Parathyroid adenoma (tissue), 2 donors: ENCODE measurements around the gene KCNIP3.

Source experiments
- H2AFZ ChIP-seq: fragments of 300-600 bp; sonication (generic); one replicate; pipeline ENCODE4 v1.7.0; 2017; ENCODE audit warnings: antibody characterized with exemption, mild to moderate bottlenecking
- H3K27ac ChIP-seq: fragments of 300-600 bp; sonication (generic); one replicate; pipeline ENCODE4 v1.7.0; 2017
- H3K27me3 ChIP-seq: fragments of 300-600 bp; sonication (generic); one replicate; pipeline ENCODE4 v1.7.0; 2017; ENCODE audit warnings: low read length; ENCODE audit not compliant: control insufficient read depth, insufficient read depth
- H3K36me3 ChIP-seq: fragments of 300-600 bp; sonication (generic); one replicate; pipeline ENCODE4 v1.7.0; 2017; ENCODE audit warnings: low read length; ENCODE audit not compliant: control insufficient read depth, insufficient read depth
- H3K4me1 ChIP-seq: fragments of 300-600 bp; sonication (generic); one replicate; pipeline ENCODE4 v1.7.0; 2017; ENCODE audit warnings: control low read depth
- H3K4me2 ChIP-seq: fragments of 300-600 bp; sonication (generic); one replicate; pipeline ENCODE4 v1.7.0; 2017; ENCODE audit warnings: low read length
- H3K4me3 ChIP-seq: fragments of 300-600 bp; sonication (generic); one replicate; pipeline ENCODE4 v1.7.0; 2017; ENCODE audit warnings: low read depth, low read length
- H3K79me2 ChIP-seq: fragments of 300-600 bp; sonication (generic); one replicate; pipeline ENCODE4 v1.7.0; 2017; ENCODE audit warnings: control low read depth
- H3K9ac ChIP-seq: fragments of 300-600 bp; sonication (generic); one replicate; pipeline ENCODE4 v1.7.0; 2017; ENCODE audit warnings: mild to moderate bottlenecking
- H3K9me3 ChIP-seq: fragments of 300-600 bp; sonication (generic); one replicate; pipeline ENCODE4 v1.7.0; 2017; ENCODE audit warnings: low read length; ENCODE audit not compliant: control insufficient read depth
- TF ChIP-seq, protein P1 (sequence below): fragments of 300-600 bp; sonication (generic); IDR thresholded peaks from one replicate; pipeline ENCODE4 v1.7.0; 2017; ENCODE audit warnings: antibody characterized with exemption, mild to moderate bottlenecking
- donor health status: primary hyperparathyroidism.

Gene KCNIP3

GRCh38 chr2:95316466-95317122, 19.4 kb downstream of the KCNIP3 start:
- Histone ChIP-seq H3K9ac (no peak overlapping the region), H3K27me3 (no peaks in the 10 kb centered on the region), H3K79me2 (no peaks in the 10 kb centered on the region)

GRCh38 chr2:95317123-95317500, 20.0 kb downstream of the KCNIP3 start:
- Histone ChIP-seq H3K27me3 (no peaks in the 10 kb centered on the region), H3K36me3 (no peaks in the 10 kb centered on the region), H3K4me3 (no peak overlapping the region), H3K79me2 (no peaks in the 10 kb centered on the region), H3K9me3 (no peaks in the 10 kb centered on the region), H3K27ac (no peak overlapping the region), H3K9ac (no peak overlapping the region), H3K4me1 (peaks cover 4% of the 10 kb centered on the region), H2AFZ (no peak overlapping the region), H3K4me2 (no peak overlapping the region)
- TF ChIP-seq, protein P1, sequence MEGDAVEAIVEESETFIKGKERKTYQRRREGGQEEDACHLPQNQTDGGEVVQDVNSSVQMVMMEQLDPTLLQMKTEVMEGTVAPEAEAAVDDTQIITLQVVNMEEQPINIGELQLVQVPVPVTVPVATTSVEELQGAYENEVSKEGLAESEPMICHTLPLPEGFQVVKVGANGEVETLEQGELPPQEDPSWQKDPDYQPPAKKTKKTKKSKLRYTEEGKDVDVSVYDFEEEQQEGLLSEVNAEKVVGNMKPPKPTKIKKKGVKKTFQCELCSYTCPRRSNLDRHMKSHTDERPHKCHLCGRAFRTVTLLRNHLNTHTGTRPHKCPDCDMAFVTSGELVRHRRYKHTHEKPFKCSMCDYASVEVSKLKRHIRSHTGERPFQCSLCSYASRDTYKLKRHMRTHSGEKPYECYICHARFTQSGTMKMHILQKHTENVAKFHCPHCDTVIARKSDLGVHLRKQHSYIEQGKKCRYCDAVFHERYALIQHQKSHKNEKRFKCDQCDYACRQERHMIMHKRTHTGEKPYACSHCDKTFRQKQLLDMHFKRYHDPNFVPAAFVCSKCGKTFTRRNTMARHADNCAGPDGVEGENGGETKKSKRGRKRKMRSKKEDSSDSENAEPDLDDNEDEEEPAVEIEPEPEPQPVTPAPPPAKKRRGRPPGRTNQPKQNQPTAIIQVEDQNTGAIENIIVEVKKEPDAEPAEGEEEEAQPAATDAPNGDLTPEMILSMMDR: peak; percentile 0

More at GRCh38 chr2:95316466-95317122, 19.4 kb downstream of the KCNIP3 start:
- Histone ChIP-seq H3K27ac (no peak overlapping the region), H3K4me1 (peaks cover 4% of the 10 kb centered on the region), H2AFZ (no peak overlapping the region), H3K36me3 (no peaks in the 10 kb centered on the region), H3K9me3 (no peaks in the 10 kb centered on the region), H3K4me2 (no peak overlapping the region), H3K4me3 (no peak overlapping the region)
- TF ChIP-seq, protein P1: no peak

DNA sequence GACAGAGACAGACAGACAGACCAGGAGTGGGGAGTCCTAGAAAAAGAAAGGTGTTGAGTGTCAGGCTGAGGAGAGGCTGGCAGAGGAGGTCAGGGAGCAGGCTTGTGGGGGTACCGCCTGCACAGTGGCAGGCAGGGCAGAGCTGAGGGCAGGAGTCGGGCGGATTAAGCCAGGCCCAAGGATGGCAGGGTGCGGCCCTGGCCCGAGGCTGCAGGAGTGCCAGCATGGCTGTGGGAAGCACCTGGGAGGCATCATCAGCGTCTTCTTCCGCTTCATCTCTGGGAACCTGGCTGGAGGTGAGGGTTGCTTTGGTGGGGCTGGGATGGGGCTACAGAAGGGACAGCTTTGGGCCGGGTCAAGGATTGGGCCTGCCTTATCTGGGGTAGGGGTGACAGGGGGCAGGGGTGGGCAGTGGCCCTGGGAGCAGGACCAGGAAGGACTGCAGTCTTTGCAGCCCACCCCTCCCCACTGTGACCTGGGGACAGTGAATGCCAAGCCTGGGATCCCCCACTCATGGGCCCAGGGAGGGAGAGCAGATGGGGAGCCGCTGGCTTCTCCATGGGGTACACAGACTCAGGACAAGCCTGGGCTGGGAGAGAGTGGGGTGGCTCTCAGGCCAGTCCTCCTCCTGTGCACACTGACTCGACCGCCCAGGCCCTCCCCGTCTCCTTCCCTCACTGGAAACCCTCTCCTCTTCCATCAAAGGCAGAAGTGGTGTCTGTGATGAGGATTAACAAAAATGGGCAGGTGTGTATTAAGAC, 20.7 kb downstream of the KCNIP3 start:
- Histone ChIP-seq H3K27me3 (no peaks in the 10 kb centered on the region), H3K4me1 (peaks cover 4% of the 10 kb centered on the region), H3K79me2 (no peaks in the 10 kb centered on the region), H3K9me3 (no peaks in the 10 kb centered on the region), H3K4me2 (no peak overlapping the region), H3K4me3 (no peak overlapping the region), H3K27ac (no peak overlapping the region), H2AFZ (no peak overlapping the region), H3K9ac (no peak overlapping the region), H3K36me3 (no peaks in the 10 kb centered on the region)
- TF ChIP-seq, protein P1: no peak

- TF ChIP-seq, protein P1: no peak
- Histone ChIP-seq H3K79me2 (no peaks in the 10 kb centered on the region), H3K27me3 (no peaks in the 10 kb centered on the region), H3K4me2 (no peak overlapping the region), H3K36me3 (no peaks in the 10 kb centered on the region), H3K9ac (no peak overlapping the region), H3K4me1 (peaks cover 3% of the 10 kb centered on the region), H3K27ac (no peak overlapping the region), H3K9me3 (no peaks in the 10 kb centered on the region), H2AFZ (no peak overlapping the region), H3K4me3 (no peak overlapping the region)
Measured at GRCh38 chr2:95318431-95319220, 21.5 kb downstream of the KCNIP3 start.
